Ascending aorta (tissue), 2 donors: ENCODE data around the gene C4orf33. TPM values are rescaled to one million over a fixed set of nuclear protein-coding genes. Genes with fewer than 3 reads are reported as not detected.

Source experiments
- DNase-seq, 2 donors: peaks; one replicate each; pipeline ENCODE4 v3.0.0-alpha.2; 2019; ENCODE audit warnings: low spot score in 2 of 2
- H3K27ac ChIP-seq, 2 donors: fragments of 200-600 bp; sonication (generic); one replicate each; pipeline ENCODE4 v1.5.1; 2016 to 2017; ENCODE audit warnings: mild to moderate bottlenecking in 1 of 2
- H3K27me3 ChIP-seq: fragments of 200-600 bp; sonication (generic); one replicate; pipeline ENCODE4 v1.5.1; 2017
- H3K36me3 ChIP-seq, 2 donors: fragments of 200-600 bp; sonication (generic); one replicate each; pipeline ENCODE4 v1.5.1; 2016
- H3K4me1 ChIP-seq, 2 donors: fragments of 200-600 bp; sonication (generic); one replicate each; pipeline ENCODE4 v1.5.1; 2016 to 2017; ENCODE audit warnings: mild to moderate bottlenecking in 1 of 2
- H3K4me3 ChIP-seq, 2 donors: fragments of 200-600 bp; sonication (generic); one replicate each; pipeline ENCODE4 v1.5.1; 2016 to 2017; ENCODE audit warnings: mild to moderate bottlenecking in 1 of 2
- H3K9me3 ChIP-seq, 2 donors: fragments of 200-600 bp; sonication (generic); one replicate each; pipeline ENCODE4 v1.5.1; 2016
- CTCF ChIP-seq, 3 experiments: fragments of 200-600 bp in 2 of 3; fragments of 450-650 bp in 1 of 3; sonication (generic) in 2 of 3; IDR thresholded peaks; one replicate each; pipeline ENCODE4 v1.5.1; 2016 to 2019; ENCODE audit warnings: antibody characterized with exemption in 3 of 3, mild to moderate bottlenecking in 1 of 3, moderate library complexity in 1 of 3
- intact Hi-C: fragments of 100-400 bp; cut with DNase I; formaldehyde crosslinking; loops from one replicate; pipeline ENCODE4 v1.15.1; 2023
- total RNA-seq: library from RNA; depleted of rRNA; stranded (reverse); fragments of >200 nt; gene quantifications from one replicate; pipeline ENCODE4 v1.1.0, GENCODE V29; 2016

The C4orf33 gene
- total RNA-seq, 1 donor from 2014 or later, result 2.9 TPM

GRCh38 chr4:129153700-129154099 lies 57.7 kb downstream of the C4orf33 start:
- Histone ChIP-seq H3K27me3 (no peaks in the 10 kb centered on the region), H3K9me3 (no peaks in the 10 kb centered on the region), H3K36me3 (no peaks in the 10 kb centered on the region), H3K4me1 (no peaks in the 10 kb centered on the region), H3K27ac (no peak overlapping the region), H3K4me3 (no peak overlapping the region)
- intact Hi-C loops, result no loop called here
- DNase-seq, result no peak
- no peak for TF ChIP-seq CTCF (IDR thresholded peaks at IDR 0.05)

GRCh38 chr4:129162450-129162849 lies 66.5 kb downstream of the C4orf33 start:
- Histone ChIP-seq H3K9me3 (no peaks in the 10 kb centered on the region), H3K27me3 (no peaks in the 10 kb centered on the region), H3K27ac (no peak overlapping the region), H3K4me1 (no peaks in the 10 kb centered on the region), H3K4me3 (no peak overlapping the region), H3K36me3 (no peaks in the 10 kb centered on the region)
- intact Hi-C loops, result no loop called here
- DNase-seq, result no peak
- TF ChIP-seq CTCF (IDR thresholded peaks at IDR 0.05), result no peak

DNA sequence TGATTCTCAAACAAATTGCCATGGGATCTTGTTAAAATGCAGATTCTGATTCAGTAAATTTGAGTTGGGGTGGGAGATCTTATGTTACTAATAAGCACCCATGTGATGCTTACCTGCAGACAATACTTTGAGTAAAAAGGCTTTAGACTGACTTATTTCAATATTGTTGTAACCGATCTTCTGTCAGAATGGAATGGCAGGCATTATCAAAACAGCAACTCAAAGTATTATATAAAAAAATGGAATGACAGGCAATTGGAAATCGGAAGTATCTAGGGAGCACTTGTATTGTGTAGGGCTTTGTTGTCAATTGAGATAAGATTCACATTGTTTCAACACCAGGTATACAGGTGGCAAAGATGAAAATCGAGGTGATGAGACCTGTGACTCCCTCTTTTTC lies 67.5 kb downstream of the C4orf33 start:
- H3K4me1 ChIP-seq, result no peaks in the 10 kb centered on the region
- H3K4me3 ChIP-seq, result no peak overlapping the region
- H3K9me3 ChIP-seq, result no peaks in the 10 kb centered on the region
- intact Hi-C loops, result no loop called here
- H3K36me3 ChIP-seq, result no peaks in the 10 kb centered on the region
- H3K27me3 ChIP-seq, result no peaks in the 10 kb centered on the region
- no peak for TF ChIP-seq CTCF (IDR thresholded peaks at IDR 0.05)
- no peak overlapping the region for H3K27ac ChIP-seq
- no peak for DNase-seq

DNA sequence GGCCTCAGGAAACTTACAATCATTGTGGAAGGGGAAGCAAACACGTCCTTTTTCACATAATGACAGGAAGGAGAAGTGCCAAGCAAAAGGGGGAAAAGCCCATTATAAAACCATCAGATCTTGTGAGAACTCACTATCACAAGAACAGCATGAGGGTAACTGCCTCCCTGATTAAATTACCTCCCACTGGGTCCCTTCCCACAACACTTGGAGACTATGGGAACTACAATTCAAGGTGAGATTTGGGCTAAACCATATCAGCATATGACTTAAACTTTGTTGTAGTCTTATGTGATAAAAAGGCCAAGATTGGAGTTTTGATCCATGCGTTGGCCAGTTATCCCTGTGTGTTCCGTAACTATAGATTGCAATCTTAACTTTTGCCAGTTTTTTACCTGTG lies 68.3 kb downstream of the C4orf33 start:
- Histone ChIP-seq H3K27me3 (no peaks in the 10 kb centered on the region), H3K4me1 (no peaks in the 10 kb centered on the region), H3K4me3 (no peak overlapping the region), H3K27ac (no peak overlapping the region), H3K36me3 (no peaks in the 10 kb centered on the region), H3K9me3 (no peaks in the 10 kb centered on the region)
- TF ChIP-seq CTCF (IDR thresholded peaks at IDR 0.05), result no peak
- intact Hi-C loops, result no loop called here
- no peak for DNase-seq

Other genes with a start within 250 kb of the C4orf33 start
- gene SCLT1, start 2.6 kb upstream of the C4orf33 start, total RNA-seq, result 7.0 TPM